SHP77 treated with DMSO at 0.1 percent for 48 hours (cell line): ENCODE data around the gene ALDOA.
A peak's percentile ranks its signal among the peaks of the same experiment; 100 is the strongest.

Source experiments
- DNase-seq: peaks from one replicate; lab custom pipeline; 2025; lab: John Stamatoyannopoulos, UW

ALDOA gene

DNA sequence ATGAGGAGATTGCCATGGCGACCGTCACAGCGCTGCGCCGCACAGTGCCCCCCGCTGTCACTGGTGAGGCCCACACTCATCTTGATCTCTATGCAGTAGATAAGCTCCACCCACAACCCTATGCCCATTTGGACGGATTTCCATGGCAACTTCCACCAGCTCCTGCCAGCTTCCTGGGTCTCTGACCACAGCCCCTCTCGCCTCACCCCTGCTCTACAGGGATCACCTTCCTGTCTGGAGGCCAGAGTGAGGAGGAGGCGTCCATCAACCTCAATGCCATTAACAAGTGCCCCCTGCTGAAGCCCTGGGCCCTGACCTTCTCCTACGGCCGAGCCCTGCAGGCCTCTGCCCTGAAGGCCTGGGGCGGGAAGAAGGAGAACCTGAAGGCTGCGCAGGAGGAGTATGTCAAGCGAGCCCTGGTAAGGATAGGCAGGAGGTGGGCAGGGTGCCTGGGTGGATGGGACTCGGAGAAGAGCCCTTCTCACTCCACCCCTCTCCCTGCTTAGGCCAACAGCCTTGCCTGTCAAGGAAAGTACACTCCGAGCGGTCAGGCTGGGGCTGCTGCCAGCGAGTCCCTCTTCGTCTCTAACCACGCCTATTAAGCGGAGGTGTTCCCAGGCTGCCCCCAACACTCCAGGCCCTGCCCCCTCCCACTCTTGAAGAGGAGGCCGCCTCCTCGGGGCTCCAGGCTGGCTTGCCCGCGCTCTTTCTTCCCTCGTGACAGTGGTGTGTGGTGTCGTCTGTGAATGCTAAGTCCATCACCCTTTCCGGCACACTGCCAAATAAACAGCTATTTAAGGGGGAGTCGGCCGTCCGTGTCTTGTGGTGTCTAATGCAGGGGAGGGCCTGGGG is 4.3 kb downstream of the ALDOA start:
- no peak for DNase-seq

DNA sequence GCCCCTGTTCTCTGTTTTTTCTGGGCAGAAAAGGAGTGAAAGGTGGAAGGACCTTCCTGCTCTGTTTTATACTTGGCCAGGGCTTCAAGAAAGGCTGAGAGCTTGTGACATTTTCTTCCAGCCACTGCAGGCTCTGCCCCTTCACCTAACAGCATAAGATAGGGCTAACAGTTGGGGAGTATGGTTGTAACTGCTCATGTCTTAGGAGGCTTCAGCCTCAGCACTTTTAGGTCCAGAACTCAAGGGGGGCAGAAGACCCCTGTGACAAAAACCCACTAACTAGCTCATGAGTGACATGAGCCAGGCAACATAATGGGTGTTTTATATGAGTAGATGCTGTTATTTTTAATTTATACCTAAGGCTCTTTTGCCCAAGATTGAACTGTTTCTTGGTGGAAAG is 4.9 kb downstream of the ALDOA start:
- DNase-seq: no peak

DNA sequence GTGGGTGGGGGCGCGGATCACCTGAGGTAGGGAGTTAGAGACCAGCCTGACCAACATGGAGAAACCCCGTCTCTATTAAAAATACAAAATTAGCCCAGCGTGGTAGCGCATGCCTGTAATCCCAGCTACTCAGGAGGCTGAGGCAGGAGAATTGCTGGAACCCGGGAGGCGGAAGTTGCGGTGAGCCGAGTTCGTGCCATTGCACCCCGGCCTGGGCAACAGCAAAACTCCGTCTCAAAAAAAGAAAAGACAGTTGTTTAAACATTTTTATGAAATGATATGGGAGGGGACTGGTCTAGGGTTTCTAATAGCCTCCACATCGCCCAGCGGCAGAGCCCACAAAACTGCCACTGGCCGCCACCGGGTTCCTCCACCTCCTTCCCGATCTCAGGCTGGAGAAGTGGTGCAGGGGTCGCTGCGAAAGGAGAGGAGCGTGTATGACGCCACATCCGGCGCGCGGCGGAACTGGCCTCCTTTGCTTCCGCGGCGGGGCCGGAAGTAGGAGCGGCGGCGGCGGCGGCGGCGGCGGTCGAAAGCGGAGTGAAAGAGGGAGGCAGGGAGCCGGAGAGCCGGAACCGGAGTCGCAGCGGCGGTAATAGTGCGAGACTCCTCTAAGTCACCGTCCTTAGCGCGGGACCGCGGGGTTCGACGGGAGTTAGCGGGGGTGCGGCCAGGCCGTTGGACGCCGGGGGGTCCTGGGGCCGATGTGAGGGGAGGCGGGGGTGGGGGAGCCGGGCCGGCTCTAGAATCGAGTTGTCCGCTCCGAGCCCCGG is 10.1 kb downstream of the ALDOA start, which contains the start of gene PPP4C:
TSS of gene PPP4C (plus strand) at position 492 of the 773 bp plus-strand sequence. CDS start 384 bp downstream, outside the sequence.
- peak; percentile 85 for DNase-seq

DNA sequence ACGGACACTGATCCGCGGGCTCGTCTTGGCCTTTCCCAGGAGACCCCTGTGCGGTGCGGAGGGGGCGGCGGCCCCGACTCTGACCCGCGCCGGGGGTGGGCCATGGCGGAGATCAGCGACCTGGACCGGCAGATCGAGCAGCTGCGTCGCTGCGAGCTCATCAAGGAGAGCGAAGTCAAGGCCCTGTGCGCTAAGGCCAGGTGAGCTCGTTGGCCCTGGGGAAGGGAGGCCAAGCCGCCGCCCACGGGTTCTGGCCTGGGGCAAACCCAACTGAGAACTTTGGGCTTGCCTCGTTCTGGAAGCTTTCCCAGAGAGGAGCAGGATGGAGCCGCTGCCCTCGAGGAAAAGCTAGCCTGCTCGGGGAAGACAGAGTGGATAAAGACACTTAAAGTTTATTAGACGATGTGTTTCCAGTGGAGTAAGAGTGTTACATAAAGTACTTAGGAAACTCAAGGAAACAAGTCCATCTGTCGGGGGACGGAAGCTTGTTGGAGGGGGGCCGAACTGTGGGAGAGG is 10.8 kb downstream of the ALDOA start:
- no peak for DNase-seq

DNA sequence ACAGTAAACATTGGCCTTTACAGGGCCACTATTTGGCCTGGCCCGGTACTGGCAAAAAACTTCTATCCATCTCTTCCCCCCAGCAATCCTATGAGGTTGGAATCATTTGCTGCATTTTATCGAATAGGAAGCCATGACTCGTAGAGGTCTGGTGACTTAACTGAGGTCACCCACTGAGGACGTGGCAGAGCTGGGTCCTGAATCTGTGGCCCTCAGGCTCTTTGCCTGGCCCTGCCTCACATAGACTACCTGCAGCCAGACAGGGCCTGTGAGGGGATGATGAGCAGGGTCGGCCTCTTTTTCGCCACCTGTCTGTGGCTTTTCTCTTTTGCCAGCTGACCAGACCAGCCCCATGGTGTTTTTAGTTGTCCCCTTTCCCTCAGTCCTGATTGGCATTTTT is 12.1 kb downstream of the ALDOA start:
- no peak for DNase-seq

DNA sequence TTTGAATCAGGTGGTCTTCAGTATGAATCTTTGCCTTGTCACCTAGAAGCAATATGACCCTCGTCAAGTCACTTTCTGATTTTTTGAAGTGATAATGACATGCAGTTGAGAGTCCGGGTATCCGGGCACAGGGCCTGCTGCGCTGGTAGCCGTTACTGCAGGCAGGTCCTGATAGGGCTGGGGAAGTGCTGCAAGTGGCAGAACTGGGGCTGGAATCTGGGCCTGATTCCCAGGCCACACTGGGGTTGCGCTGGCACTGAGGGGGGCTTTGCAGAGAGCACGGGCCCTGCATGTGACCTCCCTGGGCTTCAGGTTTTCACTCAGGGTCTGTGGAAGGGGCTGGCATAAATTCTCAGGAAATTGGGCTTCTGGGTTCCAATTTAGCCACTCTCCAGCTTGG is 13.2 kb downstream of the ALDOA start:
- no peak for DNase-seq

DNA sequence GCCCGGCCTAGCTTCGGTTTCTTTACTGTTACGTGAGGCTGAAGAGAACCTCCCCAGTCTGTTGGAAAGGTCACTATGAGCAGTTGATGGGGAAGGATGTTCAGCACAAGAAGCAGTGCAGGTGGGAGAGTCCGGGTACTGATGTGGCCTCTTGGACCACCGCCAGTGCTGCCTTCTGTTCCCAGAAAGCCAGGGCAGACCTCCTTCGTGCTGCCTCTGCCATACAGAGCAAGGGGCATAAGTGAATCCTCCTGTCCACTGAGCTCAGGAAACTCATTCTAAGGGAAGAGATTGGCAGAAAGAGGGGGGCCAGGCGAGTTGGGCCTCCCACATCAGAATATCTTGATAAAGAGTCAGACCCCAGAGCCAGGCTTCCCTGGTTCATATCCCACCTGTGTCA is 13.9 kb downstream of the ALDOA start:
- no peak for DNase-seq

DNA sequence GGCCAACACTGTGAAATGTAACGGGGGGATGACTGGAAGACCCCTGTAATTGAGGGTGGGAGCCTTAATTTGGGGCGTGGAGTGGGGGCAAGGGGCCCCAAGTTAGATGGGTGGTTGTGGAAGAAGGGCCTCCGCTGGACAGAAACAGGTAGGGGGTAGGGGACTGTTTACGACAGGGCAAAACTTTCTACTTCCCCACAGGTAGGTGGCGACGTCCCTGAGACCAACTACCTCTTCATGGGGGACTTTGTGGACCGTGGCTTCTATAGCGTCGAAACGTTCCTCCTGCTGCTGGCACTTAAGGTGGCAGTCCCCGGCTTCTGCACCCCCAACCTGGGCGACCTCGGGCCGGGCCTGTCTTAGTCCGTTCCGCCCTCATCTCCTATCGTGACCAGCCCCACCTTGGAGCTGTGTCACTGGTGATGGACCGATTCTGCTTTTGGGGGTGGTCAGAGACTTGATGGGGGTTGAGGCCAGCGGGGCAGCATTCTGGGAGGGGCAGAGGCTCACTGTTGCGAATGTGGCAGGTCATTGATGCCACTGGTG is 17.1 kb downstream of the ALDOA start:
- no peak for DNase-seq

DNA sequence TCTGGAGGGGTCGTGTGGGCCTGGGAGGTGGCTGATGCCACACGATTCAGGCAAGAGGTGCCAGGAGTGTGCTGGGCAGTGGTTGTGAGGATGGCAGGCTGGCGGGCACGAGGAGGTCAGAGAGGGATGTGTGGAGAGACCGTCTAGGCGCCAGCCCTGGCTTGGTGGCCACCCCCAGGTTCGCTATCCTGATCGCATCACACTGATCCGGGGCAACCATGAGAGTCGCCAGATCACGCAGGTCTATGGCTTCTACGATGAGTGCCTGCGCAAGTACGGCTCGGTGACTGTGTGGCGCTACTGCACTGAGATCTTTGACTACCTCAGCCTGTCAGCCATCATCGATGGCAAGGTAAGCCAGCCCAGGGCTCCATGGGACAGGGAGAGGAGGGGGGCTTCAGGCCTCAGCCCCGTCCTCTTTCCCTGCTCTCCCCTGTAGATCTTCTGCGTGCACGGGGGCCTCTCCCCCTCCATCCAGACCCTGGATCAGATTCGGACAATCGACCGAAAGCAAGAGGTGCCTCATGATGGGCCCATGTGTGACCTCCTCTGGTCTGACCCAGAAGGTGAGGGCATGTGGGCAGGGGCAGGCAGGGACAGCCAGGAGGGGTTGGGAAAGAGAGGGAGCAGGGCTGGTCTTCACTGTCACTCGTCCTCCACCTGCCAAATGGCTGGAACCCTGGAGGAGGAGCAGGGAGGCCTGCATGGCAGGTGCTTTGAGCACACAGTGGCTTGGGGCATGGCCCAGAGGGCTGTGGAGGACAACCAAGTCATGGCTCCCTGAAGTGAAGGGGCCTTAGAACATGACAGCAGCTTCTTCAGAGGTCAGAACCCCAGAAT is 17.9 kb downstream of the ALDOA start:
- DNase-seq: no peak

DNA sequence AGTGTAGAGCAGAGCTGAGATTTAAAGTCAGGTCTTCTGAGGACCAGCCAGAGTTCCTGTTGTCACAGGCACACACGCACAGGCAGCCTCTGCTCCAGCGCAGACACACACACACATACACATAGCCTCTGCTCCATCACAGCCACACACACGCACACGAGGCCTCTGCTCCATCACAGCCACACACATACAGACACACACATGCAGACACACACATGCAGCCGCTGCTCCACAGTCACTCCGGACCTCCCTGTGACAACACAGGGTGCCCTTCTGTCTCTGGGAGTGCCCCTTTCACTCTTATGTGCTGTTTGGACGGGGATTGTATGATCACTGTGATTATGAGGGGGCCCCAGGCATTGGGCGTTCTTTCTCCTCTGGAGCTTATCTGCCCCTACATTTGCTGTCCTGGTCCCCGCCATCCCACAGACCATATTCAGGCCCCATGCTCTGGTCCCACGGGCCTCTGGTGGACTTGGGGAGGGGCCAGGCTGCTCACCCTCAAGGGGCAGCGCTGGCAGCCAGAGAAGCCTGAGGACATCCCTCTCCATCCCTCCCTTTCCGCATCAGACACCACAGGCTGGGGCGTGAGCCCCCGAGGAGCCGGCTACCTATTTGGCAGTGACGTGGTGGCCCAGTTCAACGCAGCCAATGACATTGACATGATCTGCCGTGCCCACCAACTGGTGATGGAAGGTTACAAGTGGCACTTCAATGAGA is 18.7 kb downstream of the ALDOA start:
- DNase-seq: no peak

DNA sequence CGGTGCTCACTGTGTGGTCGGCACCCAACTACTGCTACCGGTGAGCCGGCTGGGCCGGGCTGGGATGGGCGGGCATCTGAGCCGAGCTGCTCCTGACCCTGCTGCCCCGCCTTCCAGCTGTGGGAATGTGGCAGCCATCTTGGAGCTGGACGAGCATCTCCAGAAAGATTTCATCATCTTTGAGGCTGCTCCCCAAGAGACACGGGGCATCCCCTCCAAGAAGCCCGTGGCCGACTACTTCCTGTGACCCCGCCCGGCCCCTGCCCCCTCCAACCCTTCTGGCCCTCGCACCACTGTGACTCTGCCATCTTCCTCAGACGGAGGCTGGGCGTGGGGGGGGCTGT is 19.2 kb downstream of the ALDOA start:
- no peak for DNase-seq

DNA sequence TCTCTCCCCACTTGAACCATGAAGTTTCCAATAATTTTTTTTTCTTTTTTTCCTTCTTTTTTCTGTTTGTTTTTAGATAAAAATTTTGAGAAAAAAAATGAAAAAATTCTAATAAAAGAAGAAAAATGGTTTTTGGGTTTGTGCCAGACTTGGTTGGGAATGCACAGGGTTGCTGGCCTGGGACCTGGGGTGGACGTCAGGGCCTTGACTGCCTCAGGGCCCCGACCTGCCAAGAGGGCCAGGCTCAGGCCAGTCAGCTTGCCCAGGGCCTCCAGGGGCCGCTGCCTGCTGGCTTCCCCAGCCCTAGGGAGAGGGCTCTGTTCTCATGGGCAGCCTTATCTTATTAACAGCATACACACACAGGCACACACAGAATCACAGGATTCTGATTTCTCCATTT is 19.7 kb downstream of the ALDOA start:
- no peak for DNase-seq

DNA sequence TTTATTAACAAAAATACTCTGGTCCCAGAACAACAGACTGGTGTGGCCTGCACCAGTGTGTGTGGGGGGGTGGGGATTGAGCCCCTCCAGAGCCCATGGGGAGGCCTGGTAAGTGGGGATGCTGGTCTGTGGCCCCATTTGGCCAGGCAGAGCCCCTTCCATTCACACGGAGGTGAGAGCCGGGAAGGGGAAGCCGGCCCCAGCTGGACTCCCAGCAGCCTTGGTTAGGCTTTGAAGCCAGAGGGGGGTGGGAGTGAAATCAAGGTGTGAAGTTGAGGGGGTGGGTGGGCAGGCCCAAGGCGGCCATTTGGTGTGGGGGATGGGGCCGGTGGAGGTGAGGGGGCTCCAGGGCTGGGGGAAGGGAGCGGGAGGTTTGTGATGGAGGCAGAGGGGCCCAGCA is 20.3 kb downstream of the ALDOA start:
- no peak for DNase-seq

DNA sequence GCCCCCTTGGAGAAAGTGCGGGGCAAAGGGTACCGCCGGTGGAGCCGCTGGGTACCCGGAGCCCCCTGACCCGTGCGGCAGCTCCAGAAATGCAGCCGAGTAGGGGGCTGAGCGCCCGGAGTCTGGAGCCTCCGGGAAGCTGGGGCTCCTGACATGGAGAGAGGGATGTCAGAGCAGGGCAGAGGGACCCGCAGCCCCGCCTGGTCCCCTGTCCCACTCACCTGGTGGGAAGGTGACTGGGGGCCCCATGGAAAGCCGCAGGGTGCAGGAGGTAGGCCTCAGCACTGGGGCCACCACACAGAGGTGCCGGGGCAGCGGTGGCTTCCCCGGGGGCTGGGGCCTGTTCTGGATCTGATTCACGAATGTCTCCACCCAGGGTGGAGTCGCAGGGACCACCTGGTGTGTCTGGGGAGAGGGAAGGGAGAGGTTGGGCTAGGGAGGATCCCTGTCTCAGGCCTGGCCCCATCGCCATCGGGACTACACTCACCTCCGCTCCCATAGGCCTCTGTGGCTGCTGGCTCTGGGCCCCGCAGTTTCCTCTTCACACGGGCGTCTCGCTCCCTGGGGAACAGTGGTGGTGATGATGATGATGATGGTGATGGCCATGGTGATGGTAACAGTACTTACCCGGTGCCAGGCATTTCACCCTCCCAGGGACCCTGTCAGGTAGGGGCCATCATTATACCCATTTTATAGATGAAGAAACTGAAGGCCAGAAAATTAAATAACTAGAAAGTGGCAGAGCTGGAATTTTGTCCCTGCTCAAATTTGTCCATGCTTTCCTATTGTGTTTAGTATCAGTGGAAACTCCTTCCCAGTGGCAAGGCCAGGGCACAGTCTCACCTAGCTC is 21.0 kb downstream of the ALDOA start:
- no peak for DNase-seq

DNA sequence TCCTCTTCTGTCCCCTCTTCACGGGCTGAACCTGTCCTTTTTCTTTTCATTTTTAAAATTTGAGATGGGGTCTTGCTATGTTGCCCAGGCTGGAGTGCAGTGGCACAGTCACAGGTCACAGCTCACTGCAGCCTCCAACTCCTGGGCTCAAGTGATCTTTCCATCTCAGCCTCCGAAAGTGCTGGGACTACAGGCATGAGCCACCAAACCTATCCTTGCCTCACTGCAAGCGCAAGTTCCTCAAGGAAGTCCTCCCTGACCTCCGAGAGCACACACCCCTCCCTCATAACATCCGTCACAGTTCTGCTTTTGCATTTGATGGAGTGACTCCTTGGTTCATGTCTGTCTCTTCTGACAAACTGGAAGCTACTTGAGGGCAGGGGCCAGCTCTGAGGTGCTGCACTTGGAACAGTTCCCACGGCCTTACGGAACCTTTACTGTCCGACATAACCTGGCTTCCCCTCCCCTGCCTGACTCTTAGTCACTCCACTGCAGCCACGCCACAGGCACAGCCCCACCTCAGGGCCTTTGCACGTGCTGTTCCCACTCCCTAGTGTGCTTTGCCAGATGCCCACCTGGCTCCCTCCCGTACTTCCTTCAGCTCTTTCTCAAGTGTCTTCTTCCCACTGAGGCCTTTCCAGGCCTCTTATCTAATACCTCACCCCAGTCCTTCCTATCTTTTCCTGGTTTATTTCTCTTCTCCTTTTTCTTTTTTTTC is 21.8 kb downstream of the ALDOA start:
- no peak for DNase-seq

DNA sequence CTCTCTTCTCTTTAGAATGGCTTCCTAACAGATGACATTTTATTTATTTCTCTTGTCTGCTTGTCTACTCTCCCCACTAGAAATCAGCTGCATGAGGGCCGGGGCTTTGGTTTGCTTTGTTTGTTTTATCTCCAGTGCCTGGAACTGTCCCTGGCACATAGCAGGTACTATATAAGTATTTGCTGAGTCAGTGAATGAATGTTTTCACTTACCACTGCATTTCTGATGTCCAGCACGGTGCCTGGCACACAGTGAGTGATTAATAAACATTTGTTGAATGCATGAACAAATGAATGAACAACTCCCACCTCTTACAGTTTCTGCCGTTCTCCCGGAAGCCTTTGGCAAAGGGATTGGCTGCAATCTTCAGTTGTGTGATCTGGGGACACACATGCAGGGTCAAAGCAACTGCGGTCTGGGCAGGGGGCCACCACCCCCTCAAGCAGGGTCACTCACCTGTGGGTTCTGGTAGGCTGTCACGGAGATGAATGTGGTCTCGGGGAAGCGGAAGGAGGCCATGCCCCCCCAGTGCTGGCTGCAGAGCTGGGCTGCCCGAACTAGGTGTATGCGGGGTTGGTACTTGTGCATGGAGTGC is 22.8 kb downstream of the ALDOA start:
- no peak for DNase-seq

DNA sequence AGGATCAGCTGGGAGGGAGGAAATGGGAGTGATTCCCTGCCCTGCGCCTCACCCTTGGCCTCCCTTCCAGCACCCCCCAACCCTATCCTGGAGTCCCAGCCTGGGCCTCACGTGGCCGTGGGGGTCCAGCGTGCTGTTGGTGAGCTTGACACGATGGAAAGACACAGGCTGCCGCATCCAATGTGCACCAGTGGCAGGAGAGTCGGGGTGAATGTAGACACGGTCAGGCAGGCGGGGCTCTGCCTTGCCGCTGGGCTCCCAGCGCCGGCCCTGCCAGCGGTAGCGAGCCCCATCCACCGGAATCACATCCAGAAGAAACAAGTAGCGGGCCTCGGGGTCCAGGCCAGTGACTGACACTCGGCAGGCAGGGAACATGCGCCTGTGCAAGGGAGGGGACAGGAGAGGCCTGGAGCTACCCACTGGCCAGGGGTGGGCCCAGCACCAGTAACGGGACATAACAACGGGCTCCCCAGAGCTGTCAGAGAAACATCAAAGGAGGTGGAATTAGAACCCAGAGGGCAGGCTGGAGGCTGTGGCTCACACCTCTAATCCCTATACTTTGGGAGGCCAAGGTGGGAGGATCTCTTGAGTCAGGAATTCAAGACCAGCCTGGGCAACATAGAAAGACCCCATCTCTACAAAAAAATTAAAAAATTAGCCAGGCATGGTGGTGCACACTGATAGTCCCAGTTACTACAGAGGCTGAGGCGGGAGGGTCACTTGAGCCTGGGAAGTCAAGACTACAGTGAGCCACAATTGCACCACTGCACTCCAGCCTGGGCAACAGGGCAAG is 23.5 kb downstream of the ALDOA start:
- DNase-seq: no peak

DNA sequence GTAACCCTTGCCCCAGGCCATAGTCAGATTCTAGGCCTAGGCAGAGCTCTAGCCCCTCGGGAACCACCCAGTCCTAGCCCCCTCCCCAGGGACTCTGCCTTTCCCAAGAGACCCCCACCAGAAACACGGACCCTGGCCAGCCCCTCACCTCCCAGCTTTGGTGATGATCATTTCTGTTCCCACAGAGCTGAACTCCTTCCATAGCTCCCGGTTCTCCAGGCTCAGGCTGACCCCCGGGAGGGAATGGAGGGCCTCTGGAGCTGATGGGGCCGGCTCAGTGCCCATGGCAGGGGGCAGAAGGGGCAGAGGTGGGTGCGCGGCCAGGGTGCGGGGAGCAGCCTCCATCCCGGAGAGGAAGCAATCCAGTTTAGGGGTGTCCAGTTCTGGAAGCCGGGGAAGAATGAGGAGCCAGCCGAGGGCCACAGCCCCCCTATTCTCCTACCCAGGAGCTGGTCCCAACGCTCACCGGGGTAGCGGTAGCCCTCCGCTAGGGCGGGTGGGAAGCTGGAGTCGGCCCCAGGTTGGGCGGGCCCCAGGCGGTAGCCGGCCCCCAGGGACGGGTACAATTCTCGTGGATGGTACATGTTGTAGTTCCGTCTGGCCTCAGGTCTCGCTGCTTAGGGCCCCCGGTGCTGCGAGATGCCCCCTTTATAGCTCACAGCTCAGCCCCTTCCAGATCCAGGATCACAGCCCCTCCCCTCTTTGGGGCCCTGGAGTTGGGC is 25.2 kb downstream of the ALDOA start:
- DNase-seq: no peak
